Measurements from ENCODE around the gene METTL15.

- no peak for TF ChIP-seq CTCF (IDR thresholded peaks at IDR 0.05 in 8 of 11, conservative IDR thresholded peaks at IDR 0.05 in 3 of 11)
- no peak for TF ChIP-seq POLR2AphosphoS5 (IDR thresholded peaks at IDR 0.05)
- TF ChIP-seq POLR2A (IDR thresholded peaks at IDR 0.05): no peak
Observed at GRCh38 chr11:28100665-28101064, 7.5 kb upstream of the METTL15 start.
